D721Med (cell line): ENCODE measurements around the gene CDKN2B.

ENCODE experiments used
- DNase-seq: peaks from one replicate; pipeline ENCODE4 v3.0.0; 2011; ENCODE audit warnings: low spot score; ENCODE audit not compliant: insufficient read length
- FAIRE-seq: peaks from 2 replicates; lab custom pipeline; 2011; peaks lifted over from hg19 to GRCh38; lab: Jason Lieb, UNC
- CTCF ChIP-seq: IDR thresholded peaks from 2 replicates; pipeline ENCODE4 v1.5.1; 2012; ENCODE audit warnings: mild to moderate bottlenecking, control low read depth; ENCODE audit not compliant: insufficient read depth; ENCODE audit errors: missing control alignments

CDKN2B gene

GRCh38 chr9:22022396-22022795 lies 13.3 kb upstream of the CDKN2B start:
- no peak for DNase-seq
- TF ChIP-seq CTCF = no peak
- no peak for FAIRE-seq

- FAIRE-seq (no peak), DNase-seq (no peak)
- TF ChIP-seq CTCF = no peak
These were observed 1.9 kb upstream of the CDKN2B start for GRCh38 chr9:22010866-22011625.

- TF ChIP-seq CTCF = no peak
- FAIRE-seq = no peak
- DNase-seq = no peak
These were observed 382 bp upstream of the CDKN2B start for GRCh38 chr9:22009506-22009867.

GRCh38 chr9:22008384-22008716 lies 755 bp downstream of the CDKN2B start:
- TF ChIP-seq CTCF = no peak
- FAIRE-seq (no peak), DNase-seq (no peak)

GRCh38 chr9:22005702-22006606 lies 3.2 kb downstream of the CDKN2B start:
- FAIRE-seq (no peak), DNase-seq (no peak)

GRCh38 chr9:22005021-22005701 lies 3.9 kb downstream of the CDKN2B start:
- FAIRE-seq = no peak
- DNase-seq = no peak
- TF ChIP-seq CTCF = no peak

More at GRCh38 chr9:22005702-22006606, 3.2 kb downstream of the CDKN2B start:
- no peak for TF ChIP-seq CTCF
